ENCODE measurements around the gene GCM1. TPM values are rescaled to one million over a fixed set of nuclear protein-coding genes. Genes with fewer than 3 reads are reported as not detected.

Gene GCM1
- total RNA-seq, 2 donors from 2014 or later = not detected

DNA sequence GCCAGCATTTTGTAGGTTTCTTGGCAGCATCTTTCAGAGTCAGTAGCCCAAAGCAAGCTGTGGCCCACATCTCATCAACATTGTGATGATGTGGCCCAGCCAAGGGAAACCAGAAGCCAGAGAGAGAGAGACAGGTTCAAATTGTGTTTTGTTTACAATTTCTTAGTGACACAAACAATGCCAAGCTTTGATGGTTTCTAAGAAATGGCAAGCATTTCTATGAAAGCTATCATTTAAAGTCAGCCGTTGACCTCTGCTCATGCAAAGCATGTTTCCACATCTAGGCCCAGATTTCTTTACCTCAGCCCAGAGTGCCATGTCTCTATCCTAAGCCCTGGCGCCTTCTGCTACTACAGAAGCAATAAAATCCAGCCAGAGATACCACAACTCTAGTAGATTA lies 32.9 kb downstream of the GCM1 start:
- Histone ChIP-seq H3K27me3 (no peaks in the 10 kb centered on the region), H3K9ac (ENCODE audit: low read depth in 2 of 2, low read length in 2 of 2) (no peak overlapping the region), H3K27ac (no peak overlapping the region), H3K36me3 (no peaks in the 10 kb centered on the region), H3K9me3 (no peaks in the 10 kb centered on the region), H3K4me3 (no peak overlapping the region), H3K4me1 (no peaks in the 10 kb centered on the region)
- no peak for DNase-seq
- intact Hi-C loops (cut with DNase I) = no loop called here
- TF ChIP-seq, protein P1, sequence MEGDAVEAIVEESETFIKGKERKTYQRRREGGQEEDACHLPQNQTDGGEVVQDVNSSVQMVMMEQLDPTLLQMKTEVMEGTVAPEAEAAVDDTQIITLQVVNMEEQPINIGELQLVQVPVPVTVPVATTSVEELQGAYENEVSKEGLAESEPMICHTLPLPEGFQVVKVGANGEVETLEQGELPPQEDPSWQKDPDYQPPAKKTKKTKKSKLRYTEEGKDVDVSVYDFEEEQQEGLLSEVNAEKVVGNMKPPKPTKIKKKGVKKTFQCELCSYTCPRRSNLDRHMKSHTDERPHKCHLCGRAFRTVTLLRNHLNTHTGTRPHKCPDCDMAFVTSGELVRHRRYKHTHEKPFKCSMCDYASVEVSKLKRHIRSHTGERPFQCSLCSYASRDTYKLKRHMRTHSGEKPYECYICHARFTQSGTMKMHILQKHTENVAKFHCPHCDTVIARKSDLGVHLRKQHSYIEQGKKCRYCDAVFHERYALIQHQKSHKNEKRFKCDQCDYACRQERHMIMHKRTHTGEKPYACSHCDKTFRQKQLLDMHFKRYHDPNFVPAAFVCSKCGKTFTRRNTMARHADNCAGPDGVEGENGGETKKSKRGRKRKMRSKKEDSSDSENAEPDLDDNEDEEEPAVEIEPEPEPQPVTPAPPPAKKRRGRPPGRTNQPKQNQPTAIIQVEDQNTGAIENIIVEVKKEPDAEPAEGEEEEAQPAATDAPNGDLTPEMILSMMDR (IDR thresholded peaks at IDR 0.05) = no peak

DNA sequence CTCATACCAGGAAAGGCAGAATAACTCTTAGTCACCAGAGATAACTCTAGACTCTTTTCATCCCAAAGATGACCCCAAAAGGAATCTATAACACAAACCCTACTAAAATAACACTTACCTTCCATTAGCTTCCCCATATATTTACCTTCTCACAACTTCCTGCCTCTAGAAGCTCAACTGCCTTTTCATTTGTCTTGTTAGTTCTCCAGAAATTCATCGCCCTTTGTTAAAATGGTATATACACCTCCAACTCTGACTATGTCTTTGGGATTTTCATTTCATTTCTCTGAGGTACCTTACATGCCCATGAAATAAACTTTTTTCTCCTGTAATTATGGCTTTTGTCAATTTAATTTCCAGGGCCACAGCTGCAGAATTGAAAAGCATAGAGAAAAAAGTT lies 33.5 kb downstream of the GCM1 start:
- H3K4me3 ChIP-seq = no peak overlapping the region
- H3K27ac ChIP-seq = no peak overlapping the region
- intact Hi-C loops (cut with DNase I) = no loop called here
- no peaks in the 10 kb centered on the region for H3K36me3 ChIP-seq
- DNase-seq = no peak
- no peak overlapping the region for H3K9ac ChIP-seq (ENCODE audit: low read depth in 2 of 2, low read length in 2 of 2)
- no peaks in the 10 kb centered on the region for H3K4me1 ChIP-seq
- H3K27me3 ChIP-seq = no peaks in the 10 kb centered on the region
- H3K9me3 ChIP-seq = no peaks in the 10 kb centered on the region
- TF ChIP-seq, protein P1 (IDR thresholded peaks at IDR 0.05) = no peak

DNA sequence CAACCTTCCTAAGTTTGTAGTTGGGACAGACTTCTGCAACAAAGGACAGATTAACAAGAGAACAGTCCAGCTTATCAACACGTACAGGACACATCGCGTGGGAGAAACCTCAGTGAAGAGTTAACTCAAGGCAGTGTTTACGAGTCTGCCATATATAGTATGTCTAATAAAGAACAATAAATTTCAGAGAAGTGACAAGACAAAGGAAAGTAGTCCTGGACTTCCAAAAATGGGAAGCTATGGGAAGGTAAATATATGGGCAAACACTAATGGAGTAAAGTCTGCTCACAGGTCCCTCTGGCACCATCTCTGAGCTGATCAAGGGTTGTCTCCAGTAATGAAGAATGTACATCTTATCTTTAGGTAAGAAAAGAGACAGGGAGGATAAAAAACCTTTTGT lies 34.9 kb downstream of the GCM1 start:
- H3K9ac ChIP-seq (ENCODE audit: low read depth in 2 of 2, low read length in 2 of 2) = no peak overlapping the region
- no peak overlapping the region for H3K4me3 ChIP-seq
- no peak overlapping the region for H3K27ac ChIP-seq
- intact Hi-C loops (cut with DNase I) = no loop called here
- no peak for DNase-seq
- H3K9me3 ChIP-seq = no peaks in the 10 kb centered on the region
- no peaks in the 10 kb centered on the region for H3K4me1 ChIP-seq
- no peaks in the 10 kb centered on the region for H3K27me3 ChIP-seq
- TF ChIP-seq, protein P1 (IDR thresholded peaks at IDR 0.05) = no peak
- H3K36me3 ChIP-seq = no peaks in the 10 kb centered on the region

DNA sequence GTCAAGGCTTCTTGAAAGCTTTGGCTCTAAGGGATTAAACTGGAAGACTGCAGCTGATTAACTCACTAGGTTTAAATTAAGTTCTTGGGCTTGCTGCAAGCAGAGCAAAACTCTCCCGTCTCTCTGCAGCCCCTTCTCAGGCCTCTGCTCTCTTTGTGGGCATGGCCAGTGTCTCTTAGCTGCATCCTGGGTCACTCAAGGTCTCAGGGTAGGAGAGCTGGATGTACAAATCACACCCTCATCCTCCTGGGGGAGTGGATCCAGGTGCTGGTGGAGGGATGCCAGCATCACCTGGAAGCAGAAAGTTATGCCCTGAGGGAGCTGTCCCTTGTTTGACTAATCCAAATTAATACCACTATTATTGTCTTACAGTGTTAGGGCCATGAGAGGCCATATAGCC lies 35.8 kb downstream of the GCM1 start:
- Histone ChIP-seq H3K9ac (ENCODE audit: low read depth in 2 of 2, low read length in 2 of 2) (no peak overlapping the region), H3K4me3 (no peak overlapping the region), H3K4me1 (no peaks in the 10 kb centered on the region), H3K27ac (no peak overlapping the region), H3K36me3 (no peaks in the 10 kb centered on the region), H3K27me3 (no peaks in the 10 kb centered on the region), H3K9me3 (no peaks in the 10 kb centered on the region)
- TF ChIP-seq, protein P1 (IDR thresholded peaks at IDR 0.05) = no peak
- intact Hi-C loops (cut with DNase I) = no loop called here
- no peak for DNase-seq

DNA sequence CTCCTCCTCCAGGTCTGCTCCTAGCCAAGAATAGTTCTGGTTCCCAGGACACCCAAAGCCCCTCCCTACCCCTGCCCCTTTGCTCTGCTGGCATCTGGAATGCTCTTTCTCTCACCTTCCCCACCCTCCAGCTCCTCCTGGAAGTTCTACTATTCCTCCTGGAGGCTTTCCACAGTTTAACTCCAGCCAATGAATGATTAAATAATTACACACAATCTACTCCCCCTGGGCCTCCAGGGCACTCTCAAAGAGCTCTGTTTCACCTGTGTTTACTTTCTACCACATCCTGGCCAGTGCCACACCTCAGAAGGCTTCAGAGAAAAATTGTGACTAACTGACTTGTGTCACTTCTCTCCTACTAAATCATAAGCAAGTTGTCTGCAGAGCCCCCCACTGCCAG lies 36.2 kb downstream of the GCM1 start:
- DNase-seq = peak; percentile 34
- H3K9me3 ChIP-seq = no peaks in the 10 kb centered on the region
- no peak overlapping the region for H3K4me3 ChIP-seq
- no peak overlapping the region for H3K9ac ChIP-seq (ENCODE audit: low read depth in 2 of 2, low read length in 2 of 2)
- no peaks in the 10 kb centered on the region for H3K4me1 ChIP-seq
- no peaks in the 10 kb centered on the region for H3K27me3 ChIP-seq
- intact Hi-C loops (cut with DNase I) = no loop called here
- H3K27ac ChIP-seq = no peak overlapping the region
- TF ChIP-seq, protein P1 (IDR thresholded peaks at IDR 0.05) = no peak
- no peaks in the 10 kb centered on the region for H3K36me3 ChIP-seq

DNA sequence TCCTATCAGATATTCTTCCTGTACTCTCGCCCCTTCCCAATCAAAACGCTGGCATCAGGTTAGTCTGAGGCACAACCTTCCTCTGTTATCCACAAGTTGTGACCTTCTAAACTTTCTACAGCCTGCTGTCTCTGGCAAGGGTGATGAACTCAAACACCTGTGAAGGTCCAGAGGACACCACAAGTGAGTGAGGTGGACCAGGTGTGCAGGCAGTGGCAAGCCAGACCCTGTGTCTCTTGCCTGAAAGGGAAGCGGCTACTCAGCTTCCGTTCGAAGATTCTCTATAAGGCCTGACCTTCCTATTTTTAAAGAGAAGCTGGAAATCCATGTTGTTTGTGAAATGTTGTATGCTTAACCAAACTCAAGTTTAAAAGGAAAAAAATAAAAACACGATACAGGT lies 36.8 kb downstream of the GCM1 start:
- no peak for DNase-seq
- intact Hi-C loops (cut with DNase I) = no loop called here
- Histone ChIP-seq H3K9me3 (no peaks in the 10 kb centered on the region), H3K9ac (ENCODE audit: low read depth in 2 of 2, low read length in 2 of 2) (no peak overlapping the region), H3K4me3 (no peak overlapping the region), H3K27me3 (no peaks in the 10 kb centered on the region), H3K4me1 (no peaks in the 10 kb centered on the region), H3K36me3 (no peaks in the 10 kb centered on the region), H3K27ac (no peak overlapping the region)
- TF ChIP-seq, protein P1 (IDR thresholded peaks at IDR 0.05) = no peak

Measured in colonic mucosa (tissue), 4 donors.